Adrenal gland (tissue), 12 donors: Measurements from ENCODE around the gene RBM15B. TPM values are rescaled to one million over a fixed set of nuclear protein-coding genes. Genes with fewer than 3 reads are reported as not detected.

Source experiments
- DNase-seq, 7 donors: peaks; one replicate each; pipeline ENCODE4 v3.0.0-alpha.2; 2019 to 2020
- H3K27ac ChIP-seq, 5 donors: fragments of 200-600 bp; sonication (generic) in 4 of 5; 1 replicate in 3 of 5; 2 replicates in 2 of 5; pipeline versions ENCODE4 v1.5.1 to v1.8.0; 2016 to 2020; ENCODE audit warnings: mild to moderate bottlenecking in 1 of 5
- H3K27me3 ChIP-seq: fragments of 200-600 bp; 2 replicates; pipeline ENCODE4 v1.8.0; 2021
- H3K36me3 ChIP-seq, 2 donors: fragments of 200-600 bp; replicated peaks in 1 of 2; 1 replicate in 1 of 2; 2 replicates in 1 of 2; pipeline versions ENCODE4 v1.5.1 to v1.8.0; 2018 to 2022
- H3K4me1 ChIP-seq, 2 donors: fragments of 200-600 bp; replicated peaks in 1 of 2; 1 replicate in 1 of 2; 2 replicates in 1 of 2; pipeline versions ENCODE4 v1.5.1 to v1.8.0; 2018 to 2021
- H3K4me3 ChIP-seq, 4 donors: fragments of 200-600 bp; sonication (generic) in 3 of 4; one replicate each; pipeline ENCODE4 v1.5.1; 2016 to 2018
- H3K9me3 ChIP-seq, 3 donors: fragments of 200-600 bp; sonication (generic) in 1 of 3; replicated peaks in 1 of 3; 1 replicate in 2 of 3; 2 replicates in 1 of 3; pipeline versions ENCODE4 v1.5.1 to v1.8.0; 2016 to 2021
- POLR2A ChIP-seq, 2 donors: fragments of 450-650 bp; IDR thresholded peaks; one replicate each; pipeline ENCODE4 v1.6.1; 2017; ENCODE audit warnings: antibody characterized with exemption in 2 of 2, mild to moderate bottlenecking in 2 of 2, moderate library complexity in 1 of 2
- WGBS, 4 donors: extraction: QIAGEN DNeasy Blood & Tissue Kit in 2 of 4; methylation state at CpG; one replicate each; pipeline versions ENCODE4 v1.1.5 to v1.1.7; 2013 to 2017; 5-methylcytosine and 5-hydroxymethylcytosine counted together
- intact Hi-C, 2 donors: fragments of 100-400 bp; cut with DNase I; formaldehyde crosslinking; loops; one replicate each; pipeline versions ENCODE4 v1.14.1 to v1.15.0; 2022 to 2023
- polyA plus RNA-seq, 3 donors: library from polyadenylated mRNA; stranded (reverse); fragments of 200-250 nt in 2 of 3; fragments of 350-450 nt in 1 of 3; fragmentation: Illumina TruSeq in 1 of 3; extraction: RNeasy Lipid Tissue Mini Kit (QIAGEN cat#74804) in 1 of 3; gene quantifications; one replicate each; pipeline ENCODE4 v1.2.3, GENCODE V29; 2013 to 2014
- total RNA-seq, 9 donors: library from RNA; depleted of rRNA in 4 of 9; stranded (reverse); fragments of >200 nt in 4 of 9; fragments of 120-200 nt in 1 of 9; fragmentation: NEBNext Ultra II Directional in 1 of 9; extraction: Animal tissue kit (Norgen Biotek cat#: 25700) in 1 of 9; gene quantifications; one replicate each; pipeline versions ENCODE4 v1.1.0 to v1.2.4, GENCODE V29; 2013 to 2023
- TF ChIP-seq, protein P1 (sequence below), 6 experiments: fragments of 450-650 bp in 4 of 6; fragments of 200-600 bp in 2 of 6; sonication (generic) in 1 of 6; IDR thresholded peaks; 1 replicate in 5 of 6; 2 replicates in 1 of 6; pipeline versions ENCODE4 v1.5.1 to v1.8.0; 2016 to 2021; ENCODE audit warnings: antibody characterized with exemption in 6 of 6, mild to moderate bottlenecking in 2 of 6, moderate library complexity in 1 of 6
- donor health status: healthy with polysubstance abuse.
- donor health status: Bipolar disorder and iron deficiency.
- donor health status: DM: yes; HTN: yes; CAD: no.
- donor health status: DM: no; HTN: no; CAD: no.
- donor health status: DM: no; HTN: no; CAD: no.
- donor health status: DM: yes; HTN: yes; CAD: no.

The RBM15B gene
- total and polyA plus RNA-seq, 12 donors = 8.0 to 36.6 (median 24.4) TPM

DNA sequence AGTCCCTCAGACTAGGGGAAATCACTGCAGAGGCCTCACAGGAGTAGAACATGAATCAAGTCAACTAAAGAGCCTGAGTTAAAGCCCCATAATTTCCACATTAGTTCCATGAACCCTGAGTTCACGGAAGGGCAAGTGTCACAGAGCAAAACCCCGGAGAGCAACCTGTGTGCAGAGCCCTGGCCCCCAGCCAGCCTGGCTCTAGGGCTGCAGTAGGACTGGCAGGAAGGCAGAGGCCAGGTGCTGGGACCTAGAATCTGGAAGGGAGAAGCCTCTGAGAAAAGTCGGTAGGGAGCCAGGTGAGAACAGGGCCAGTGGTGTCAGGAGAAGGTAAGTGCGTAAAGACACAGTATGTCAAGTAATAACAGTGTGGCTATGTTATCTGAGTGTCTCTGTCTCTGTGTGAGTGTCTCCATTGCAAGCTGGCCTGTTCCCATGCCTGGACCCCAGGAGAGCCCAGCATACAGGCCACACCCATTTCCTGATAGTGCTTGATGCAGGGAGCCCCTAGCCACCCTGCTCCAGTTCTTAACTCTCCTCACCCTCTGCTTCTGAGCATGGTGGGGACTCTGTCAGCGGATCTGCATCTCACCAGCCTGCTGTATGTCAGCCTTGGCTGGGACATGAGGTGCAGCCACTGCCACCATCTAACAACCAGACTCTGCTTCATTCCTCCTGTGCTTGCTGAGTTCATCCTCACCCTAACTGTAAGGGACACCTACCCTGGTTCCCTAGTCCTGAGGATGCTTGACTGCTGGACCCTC is 17.2 kb upstream of the RBM15B start:
- H3K9me3 ChIP-seq = no peaks in the 10 kb centered on the region
- H3K4me1 ChIP-seq = peaks cover 7 to 9% of the 10 kb centered on the region in 2 donors
- no peak overlapping the region for H3K27ac ChIP-seq
- TF ChIP-seq POLR2A (IDR thresholded peaks at IDR 0.05) = no peak
- TF ChIP-seq, protein P1, sequence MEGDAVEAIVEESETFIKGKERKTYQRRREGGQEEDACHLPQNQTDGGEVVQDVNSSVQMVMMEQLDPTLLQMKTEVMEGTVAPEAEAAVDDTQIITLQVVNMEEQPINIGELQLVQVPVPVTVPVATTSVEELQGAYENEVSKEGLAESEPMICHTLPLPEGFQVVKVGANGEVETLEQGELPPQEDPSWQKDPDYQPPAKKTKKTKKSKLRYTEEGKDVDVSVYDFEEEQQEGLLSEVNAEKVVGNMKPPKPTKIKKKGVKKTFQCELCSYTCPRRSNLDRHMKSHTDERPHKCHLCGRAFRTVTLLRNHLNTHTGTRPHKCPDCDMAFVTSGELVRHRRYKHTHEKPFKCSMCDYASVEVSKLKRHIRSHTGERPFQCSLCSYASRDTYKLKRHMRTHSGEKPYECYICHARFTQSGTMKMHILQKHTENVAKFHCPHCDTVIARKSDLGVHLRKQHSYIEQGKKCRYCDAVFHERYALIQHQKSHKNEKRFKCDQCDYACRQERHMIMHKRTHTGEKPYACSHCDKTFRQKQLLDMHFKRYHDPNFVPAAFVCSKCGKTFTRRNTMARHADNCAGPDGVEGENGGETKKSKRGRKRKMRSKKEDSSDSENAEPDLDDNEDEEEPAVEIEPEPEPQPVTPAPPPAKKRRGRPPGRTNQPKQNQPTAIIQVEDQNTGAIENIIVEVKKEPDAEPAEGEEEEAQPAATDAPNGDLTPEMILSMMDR (IDR thresholded peaks at IDR 0.05) = no peak
- intact Hi-C loops = loop anchor here (5.0 to 10.0 kb wide), 4 partner anchors 282 to 759 kb away; partner anchors contain the start of genes MAPKAPK3 (in 2 of the 2) and CISH (in 1 of the 2)
- DNase-seq = no peak
- H3K27me3 ChIP-seq = no peaks in the 10 kb centered on the region
- WGBS, 4 donors = 77 to 85% (median 84%) methylated on average over 5 of the region's 5 CpGs
- no peaks in the 10 kb centered on the region for H3K36me3 ChIP-seq
- no peak overlapping the region for H3K4me3 ChIP-seq

- Histone ChIP-seq H3K9me3 (no peaks in the 10 kb centered on the region), H3K27ac (no peak overlapping the region), H3K27me3 (no peaks in the 10 kb centered on the region), H3K4me3 (no peak overlapping the region), H3K4me1 (peaks cover 7 to 9% of the 10 kb centered on the region in 2 donors), H3K36me3 (no peaks in the 10 kb centered on the region)
- TF ChIP-seq POLR2A (IDR thresholded peaks at IDR 0.05) = no peak
- TF ChIP-seq, protein P1 (IDR thresholded peaks at IDR 0.05) = no peak
- intact Hi-C loops = loop anchor here (5.0 to 10.0 kb wide), 4 partner anchors 282 to 760 kb away; partner anchors contain the start of genes MAPKAPK3 (in 2 of the 2) and CISH (in 1 of the 2)
- 94 to 100% (median 97%) methylated on average over 6 to 11 of the region's 11 CpGs for WGBS, 4 donors
- DNase-seq = no peak
Measured at GRCh38 chr3:51374456-51374855, 16.6 kb upstream of the RBM15B start.

GRCh38 chr3:51375136-51375535 is 15.9 kb upstream of the RBM15B start:
- peaks cover 3% of the 10 kb centered on the region in 2 donors for H3K4me1 ChIP-seq
- TF ChIP-seq, protein P1 (IDR thresholded peaks at IDR 0.05) = no peak
- TF ChIP-seq POLR2A (IDR thresholded peaks at IDR 0.05) = no peak
- DNase-seq = no peak
- intact Hi-C loops = loop anchor here in 1 of 2 donors (10.0 kb wide), 1 partner anchor 760 kb away; the partner anchor contains the start of genes CISH and MAPKAPK3
- H3K27me3 ChIP-seq = no peaks in the 10 kb centered on the region
- no peaks in the 10 kb centered on the region for H3K36me3 ChIP-seq
- no peak overlapping the region for H3K27ac ChIP-seq
- no peaks in the 10 kb centered on the region for H3K9me3 ChIP-seq
- no peak overlapping the region for H3K4me3 ChIP-seq

- 87 to 90% (median 87%) methylated on average over 8 of the region's 8 CpGs for WGBS, 4 donors
- H3K36me3 ChIP-seq = no peaks in the 10 kb centered on the region
- no peaks in the 10 kb centered on the region for H3K4me1 ChIP-seq
- DNase-seq = no peak
- intact Hi-C loops = loop anchor here in 1 of 2 donors (10.0 kb wide), 1 partner anchor 761 kb away; the partner anchor contains the start of genes CISH and MAPKAPK3
- H3K27me3 ChIP-seq = no peaks in the 10 kb centered on the region
- H3K27ac ChIP-seq = no peak overlapping the region
- no peaks in the 10 kb centered on the region for H3K9me3 ChIP-seq
- no peak overlapping the region for H3K4me3 ChIP-seq
- TF ChIP-seq, protein P1 (IDR thresholded peaks at IDR 0.05) = no peak
Measured at GRCh38 chr3:51375571-51375970, 15.5 kb upstream of the RBM15B start.
